HG02759 (cell line): ENCODE data around the gene COL13A1.

Experiments
- ATAC-seq: cut with Tn5 transposase; IDR thresholded peaks from one replicate; pipeline ENCODE4 v1.9.1; 2021; ENCODE audit warnings: mild to moderate bottlenecking, moderate library complexity; ENCODE audit not compliant: unreplicated experiment

Gene COL13A1

GRCh38 chr10:69818676-69819239, 17.1 kb downstream of the COL13A1 start:
- no peak for ATAC-seq

GRCh38 chr10:69819716-69820506, 18.2 kb downstream of the COL13A1 start:
- no peak for ATAC-seq

GRCh38 chr10:69820817-69821216, 19.1 kb downstream of the COL13A1 start:
- ATAC-seq = no peak

- ATAC-seq = no peak
These were observed 23.9 kb downstream of the COL13A1 start for GRCh38 chr10:69825604-69826003.

GRCh38 chr10:69826094-69826493, 24.4 kb downstream of the COL13A1 start:
- ATAC-seq = no peak

- ATAC-seq = no peak
These were observed 25.3 kb downstream of the COL13A1 start for GRCh38 chr10:69826789-69827554.

GRCh38 chr10:69828144-69828870, 26.6 kb downstream of the COL13A1 start:
- no peak for ATAC-seq

GRCh38 chr10:69829775-69830174, 28.1 kb downstream of the COL13A1 start:
- ATAC-seq = no peak

- ATAC-seq = no peak
These were observed 29.6 kb downstream of the COL13A1 start for GRCh38 chr10:69831231-69831855.

GRCh38 chr10:69835233-69835632, 33.5 kb downstream of the COL13A1 start:
- no peak for ATAC-seq

GRCh38 chr10:69835875-69836730, 34.4 kb downstream of the COL13A1 start:
- no peak for ATAC-seq

GRCh38 chr10:69836731-69837030, 35.0 kb downstream of the COL13A1 start:
- no peak for ATAC-seq

- no peak for ATAC-seq
These were observed 35.6 kb downstream of the COL13A1 start for GRCh38 chr10:69837261-69837660.

GRCh38 chr10:69838418-69838817, 36.7 kb downstream of the COL13A1 start:
- no peak for ATAC-seq

- ATAC-seq = no peak
These were observed 37.1 kb downstream of the COL13A1 start for GRCh38 chr10:69838853-69839252.

GRCh38 chr10:69839696-69840345, 38.1 kb downstream of the COL13A1 start:
- ATAC-seq = no peak

GRCh38 chr10:69840773-69841172, 39.1 kb downstream of the COL13A1 start:
- no peak for ATAC-seq

- ATAC-seq = no peak
These were observed 40.3 kb downstream of the COL13A1 start for GRCh38 chr10:69842020-69842419.

GRCh38 chr10:69842882-69843281, 41.2 kb downstream of the COL13A1 start:
- ATAC-seq = no peak

GRCh38 chr10:69843923-69844322, 42.2 kb downstream of the COL13A1 start:
- ATAC-seq = no peak
